Astrocyte (in vitro differentiated cells and primary cell): ENCODE measurements around the gene AMT. TPM values are rescaled to one million over a fixed set of nuclear protein-coding genes. Genes with fewer than 3 reads are reported as not detected.

ENCODE experiments used
- DNase-seq: peaks from one replicate; pipeline ENCODE4 v3.0.0-alpha.2; 2010; ENCODE audit warnings: low read depth
- FAIRE-seq: peaks from 2 replicates; lab custom pipeline; 2011; peaks lifted over from hg19 to GRCh38; lab: Jason Lieb, UNC
- H2AFZ ChIP-seq: 2 replicates; pipeline ENCODE4 v1.6.0; 2012; ENCODE audit warnings: low read depth, low read length, inconsistent platforms
- H3K27ac ChIP-seq: 2 replicates; pipeline ENCODE4 v1.5.1; 2011; ENCODE audit warnings: low read depth, low read length, inconsistent platforms
- H3K27me3 ChIP-seq: 2 replicates; pipeline ENCODE4 v1.6.0; 2011; ENCODE audit warnings: low read length, inconsistent platforms; ENCODE audit not compliant: insufficient read depth
- H3K36me3 ChIP-seq: 2 replicates; pipeline ENCODE4 v1.5.1; 2011; ENCODE audit warnings: low read length, inconsistent platforms; ENCODE audit not compliant: insufficient read depth
- H3K4me1 ChIP-seq: 2 replicates; pipeline ENCODE4 v1.5.1; 2011; ENCODE audit warnings: low read length, inconsistent platforms; ENCODE audit not compliant: insufficient read depth
- H3K4me2 ChIP-seq: 2 replicates; pipeline ENCODE4 v1.6.0; 2012; ENCODE audit warnings: low read length, inconsistent platforms
- H3K4me3 ChIP-seq: 2 replicates; pipeline ENCODE4 v1.5.1; 2011; ENCODE audit warnings: low read depth, mild to moderate bottlenecking, low read length, inconsistent platforms; ENCODE audit not compliant: insufficient read depth
- H3K79me2 ChIP-seq: 2 replicates; pipeline ENCODE4 v1.6.0; 2012; ENCODE audit warnings: mild to moderate bottlenecking, low read length, inconsistent platforms; ENCODE audit not compliant: insufficient read depth
- H3K9ac ChIP-seq: 2 replicates; pipeline ENCODE4 v1.6.0; 2012; ENCODE audit warnings: mild to moderate bottlenecking, low read length, inconsistent platforms
- H3K9me3 ChIP-seq: 2 replicates; pipeline ENCODE4 v1.5.1; 2012; ENCODE audit warnings: low read depth, mild to moderate bottlenecking, low read length, inconsistent platforms; ENCODE audit not compliant: insufficient read depth
- H4K20me1 ChIP-seq: 2 replicates; pipeline ENCODE4 v1.6.0; 2012; ENCODE audit warnings: low read length, inconsistent platforms; ENCODE audit not compliant: insufficient read depth
- H3K27ac Mint-ChIP-seq: one replicate; pipeline ENCODE4 v1.8.0; 2021; ENCODE audit warnings: mild to moderate bottlenecking, mixed read lengths; ENCODE audit not compliant: unreplicated experiment
- H3K27me3 Mint-ChIP-seq: one replicate; pipeline ENCODE4 v1.8.0; 2021; ENCODE audit warnings: low read depth, mixed read lengths; ENCODE audit not compliant: unreplicated experiment
- H3K36me3 Mint-ChIP-seq: one replicate; pipeline ENCODE4 v1.8.0; 2021; ENCODE audit warnings: low read depth, mixed read lengths; ENCODE audit not compliant: unreplicated experiment
- H3K4me1 Mint-ChIP-seq: one replicate; pipeline ENCODE4 v1.8.0; 2021; ENCODE audit warnings: low read depth, mixed read lengths; ENCODE audit not compliant: unreplicated experiment
- H3K4me3 Mint-ChIP-seq: one replicate; pipeline ENCODE4 v1.8.0; 2021; ENCODE audit warnings: mild to moderate bottlenecking, moderate library complexity, mixed read lengths; ENCODE audit not compliant: unreplicated experiment
- H3K9me3 Mint-ChIP-seq: one replicate; pipeline ENCODE4 v1.8.0; 2021; ENCODE audit warnings: mild to moderate bottlenecking, mixed read lengths; ENCODE audit not compliant: unreplicated experiment
- EZH2 ChIP-seq: IDR thresholded peaks from 2 replicates; pipeline ENCODE4 v1.6.1; 2012; ENCODE audit warnings: mild to moderate bottlenecking, low read length, inconsistent platforms; ENCODE audit not compliant: insufficient read depth
- total RNA-seq: library from RNA; stranded (reverse); gene quantifications from 2 replicates; pipeline ENCODE4 v1.2.1, GENCODE V29; 2021
- TF ChIP-seq, protein P1 (sequence below): IDR thresholded peaks from 2 replicates; pipeline ENCODE4 v1.5.1; 2011; ENCODE audit warnings: low read depth, mild to moderate bottlenecking, inconsistent platforms, low read length, moderate library complexity; ENCODE audit not compliant: insufficient read depth

AMT gene
- total RNA-seq, 1 donor from 2014 or later, result 5.2 TPM

DNA sequence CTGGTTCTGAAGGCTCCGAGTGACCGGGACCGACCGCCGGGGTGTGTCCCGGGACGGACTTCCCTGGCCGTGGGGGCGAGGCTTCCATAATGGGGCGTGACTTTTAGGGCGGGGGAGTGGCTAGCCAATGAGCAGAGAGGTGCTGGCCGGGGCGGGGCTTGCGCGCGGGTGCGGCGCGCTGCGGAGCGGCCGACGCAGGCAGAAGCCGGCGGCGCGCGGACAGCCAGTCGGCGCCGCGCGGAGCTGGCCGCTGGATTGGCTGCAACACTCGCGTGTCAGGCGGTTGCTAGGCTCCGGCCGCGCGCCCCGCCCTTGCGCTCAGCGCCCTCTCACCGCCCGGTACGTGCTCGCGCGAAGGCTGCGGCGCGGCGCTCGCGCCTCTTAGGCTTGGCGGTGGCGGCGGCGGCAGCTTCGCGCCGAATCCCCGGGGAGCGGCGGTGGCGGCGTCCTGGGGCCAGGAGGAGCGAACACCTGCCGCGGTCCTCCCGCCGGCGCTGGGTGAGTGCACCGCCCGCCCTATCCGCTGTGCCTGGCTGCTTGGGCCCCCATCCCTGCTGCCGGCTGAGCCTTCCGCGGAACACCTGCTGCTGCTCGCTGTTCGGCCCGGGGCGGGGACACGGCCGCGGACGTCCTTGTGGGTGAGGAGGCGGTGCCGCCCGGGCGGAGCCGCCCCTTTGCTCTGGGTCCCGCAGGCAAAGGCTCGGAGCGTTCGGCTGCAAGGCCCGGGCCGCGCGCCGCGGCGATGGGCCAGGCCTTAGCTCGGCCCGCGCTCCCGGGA, 47.9 kb upstream of the AMT start, which contains the start of gene DAG1:
Gene DAG1, plus strand, starts transcription at position 332 of the 778 bp plus-strand sequence. CDS start 40,268 bp downstream, outside the sequence.
- H4K20me1 ChIP-seq, result peaks cover 16% of the 10 kb centered on the region
- peak within 1 kb of the TSS; percentile 92 for H3K4me3 Mint-ChIP-seq
- H3K27ac ChIP-seq, result peak within 1 kb of the TSS; percentile 83
- H3K27me3 Mint-ChIP-seq, result no peaks in the 10 kb centered on the region
- peaks cover 2% of the 10 kb centered on the region for H3K36me3 Mint-ChIP-seq
- FAIRE-seq (no peak), DNase-seq (peak; percentile 89)
- peaks cover 23% of the 10 kb centered on the region for H3K4me1 Mint-ChIP-seq
- no peaks in the 10 kb centered on the region for H3K9me3 Mint-ChIP-seq
- H3K4me2 ChIP-seq, result peak within 1 kb of the TSS; percentile 91
- peak within 1 kb of the TSS; percentile 91 for H3K4me3 ChIP-seq
- H3K4me1 ChIP-seq, result peaks cover 22% of the 10 kb centered on the region
- H3K27me3 ChIP-seq, result no peaks in the 10 kb centered on the region
- peaks cover 31% of the 10 kb centered on the region for H3K79me2 ChIP-seq
- H2AFZ ChIP-seq, result peak within 1 kb of the TSS; percentile 83
- TF ChIP-seq, protein P1, sequence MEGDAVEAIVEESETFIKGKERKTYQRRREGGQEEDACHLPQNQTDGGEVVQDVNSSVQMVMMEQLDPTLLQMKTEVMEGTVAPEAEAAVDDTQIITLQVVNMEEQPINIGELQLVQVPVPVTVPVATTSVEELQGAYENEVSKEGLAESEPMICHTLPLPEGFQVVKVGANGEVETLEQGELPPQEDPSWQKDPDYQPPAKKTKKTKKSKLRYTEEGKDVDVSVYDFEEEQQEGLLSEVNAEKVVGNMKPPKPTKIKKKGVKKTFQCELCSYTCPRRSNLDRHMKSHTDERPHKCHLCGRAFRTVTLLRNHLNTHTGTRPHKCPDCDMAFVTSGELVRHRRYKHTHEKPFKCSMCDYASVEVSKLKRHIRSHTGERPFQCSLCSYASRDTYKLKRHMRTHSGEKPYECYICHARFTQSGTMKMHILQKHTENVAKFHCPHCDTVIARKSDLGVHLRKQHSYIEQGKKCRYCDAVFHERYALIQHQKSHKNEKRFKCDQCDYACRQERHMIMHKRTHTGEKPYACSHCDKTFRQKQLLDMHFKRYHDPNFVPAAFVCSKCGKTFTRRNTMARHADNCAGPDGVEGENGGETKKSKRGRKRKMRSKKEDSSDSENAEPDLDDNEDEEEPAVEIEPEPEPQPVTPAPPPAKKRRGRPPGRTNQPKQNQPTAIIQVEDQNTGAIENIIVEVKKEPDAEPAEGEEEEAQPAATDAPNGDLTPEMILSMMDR, result no peak
- no peak for TF ChIP-seq EZH2
- no peaks in the 10 kb centered on the region for H3K9me3 ChIP-seq
- H3K27ac Mint-ChIP-seq, result peak within 1 kb of the TSS; percentile 98
- H3K36me3 ChIP-seq, result no peaks in the 10 kb centered on the region
- peak within 1 kb of the TSS; percentile 88 for H3K9ac ChIP-seq

DNA sequence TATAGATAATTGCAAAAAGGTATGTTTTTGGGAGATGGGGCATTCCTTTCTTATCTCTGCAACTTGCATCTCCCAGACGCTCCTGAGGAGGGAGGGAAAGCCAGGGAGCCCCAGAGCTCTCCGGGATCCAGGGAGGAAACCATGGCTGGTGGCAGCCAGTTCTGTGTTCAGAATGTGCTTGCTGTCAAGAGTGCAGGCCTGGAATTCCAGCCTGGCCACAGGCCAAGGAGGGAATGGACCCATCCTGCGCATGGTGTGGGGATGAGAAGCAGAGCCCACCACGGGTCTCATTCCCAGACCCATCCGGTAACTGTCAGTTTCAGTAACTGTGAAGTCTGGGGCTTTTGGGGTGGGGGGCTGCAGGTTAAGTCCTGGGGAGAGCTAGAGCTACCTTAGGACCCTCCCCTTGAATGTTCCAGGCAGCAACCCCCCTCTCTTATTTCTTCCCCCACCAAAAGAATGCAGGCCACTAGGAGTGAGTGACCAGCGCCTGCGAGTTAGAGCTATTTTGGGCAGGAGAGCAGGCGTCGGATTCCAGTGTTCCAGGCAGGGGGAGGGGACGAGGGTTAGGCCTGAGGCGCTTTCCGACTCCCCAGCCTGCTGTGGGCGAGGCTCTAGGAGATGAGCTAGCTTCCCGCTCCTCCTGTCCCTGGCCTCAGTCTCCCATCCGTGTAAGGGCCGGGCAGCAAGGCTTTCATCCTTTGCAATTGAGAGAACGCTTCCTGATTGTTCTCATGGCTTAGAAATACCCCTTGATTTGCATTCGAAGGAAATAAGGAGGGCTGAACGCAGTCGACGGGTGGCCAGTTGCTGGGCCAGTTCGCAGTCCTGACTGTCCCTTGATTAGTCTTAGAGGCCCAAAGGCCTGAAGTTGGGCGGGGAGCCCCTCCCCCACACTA, 47.0 kb upstream of the AMT start:
- peaks cover 2% of the 10 kb centered on the region for H3K36me3 Mint-ChIP-seq
- Histone ChIP-seq H3K79me2 (peaks cover 31% of the 10 kb centered on the region), H3K27me3 (no peaks in the 10 kb centered on the region), H4K20me1 (peaks cover 16% of the 10 kb centered on the region), H3K4me1 (peaks cover 22% of the 10 kb centered on the region), H3K36me3 (no peaks in the 10 kb centered on the region), H3K9me3 (no peaks in the 10 kb centered on the region), H3K4me3 (peak overlapping the region; percentile 55), H3K9ac (peak overlapping the region; percentile 84), H3K27ac (peak overlapping the region; percentile 83), H3K4me2 (peak overlapping the region; percentile 87), H2AFZ (peak overlapping the region; percentile 72)
- no peaks in the 10 kb centered on the region for H3K9me3 Mint-ChIP-seq
- FAIRE-seq (peak; percentile 41), DNase-seq (peak; percentile 73)
- H3K27me3 Mint-ChIP-seq, result no peaks in the 10 kb centered on the region
- H3K27ac Mint-ChIP-seq, result peak overlapping the region; percentile 98
- peak overlapping the region; percentile 86 for H3K4me3 Mint-ChIP-seq
- TF ChIP-seq EZH2, result no peak
- TF ChIP-seq, protein P1, result no peak
- peaks cover 23% of the 10 kb centered on the region for H3K4me1 Mint-ChIP-seq
